GM21423 (cell line): ENCODE results near the gene CNNM1.

Experiments
- ATAC-seq: cut with Tn5 transposase; IDR thresholded peaks from one replicate; pipeline ENCODE4 v1.9.1; 2021; ENCODE audit warnings: mild to moderate bottlenecking, moderate library complexity; ENCODE audit not compliant: unreplicated experiment

The CNNM1 gene

GRCh38 chr10:99329304-99329553, at the start of gene CNNM1:
Gene CNNM1, plus strand, starts transcription at chr10:99329356. Its CDS starts 32 bp downstream, at chr10:99329388.
- ATAC-seq, result peak; percentile 77

GRCh38 chr10:99279626-99280111, 49.5 kb upstream of the CNNM1 start:
- ATAC-seq, result peak; percentile 26

- ATAC-seq, result peak; percentile 85
Observed at GRCh38 chr10:99280472-99280871, 48.7 kb upstream of the CNNM1 start.

GRCh38 chr10:99285881-99286280, 43.3 kb upstream of the CNNM1 start:
- no peak for ATAC-seq

GRCh38 chr10:99290306-99290705, 38.9 kb upstream of the CNNM1 start:
- no peak for ATAC-seq

GRCh38 chr10:99292159-99292558, 37.0 kb upstream of the CNNM1 start:
- no peak for ATAC-seq

GRCh38 chr10:99296605-99297004, 32.6 kb upstream of the CNNM1 start:
- ATAC-seq, result no peak

GRCh38 chr10:99297033-99297432, 32.1 kb upstream of the CNNM1 start:
- ATAC-seq, result no peak

GRCh38 chr10:99303899-99304861, 25.0 kb upstream of the CNNM1 start:
- ATAC-seq, result no peak

- no peak for ATAC-seq
Observed at GRCh38 chr10:99304862-99305229, 24.3 kb upstream of the CNNM1 start.

GRCh38 chr10:99312501-99312900, 16.7 kb upstream of the CNNM1 start:
- ATAC-seq, result no peak

GRCh38 chr10:99315853-99316252, 13.3 kb upstream of the CNNM1 start:
- no peak for ATAC-seq

GRCh38 chr10:99316374-99316773, 12.8 kb upstream of the CNNM1 start:
- no peak for ATAC-seq

GRCh38 chr10:99318048-99318447, 11.1 kb upstream of the CNNM1 start:
- ATAC-seq, result no peak

- no peak for ATAC-seq
Observed at GRCh38 chr10:99318475-99318874, 10.7 kb upstream of the CNNM1 start.

GRCh38 chr10:99325281-99325680, 3.9 kb upstream of the CNNM1 start:
- ATAC-seq, result no peak

GRCh38 chr10:99326871-99327270, 2.3 kb upstream of the CNNM1 start:
- ATAC-seq, result no peak

- ATAC-seq, result no peak
Observed at GRCh38 chr10:99328579-99329303, 415 bp upstream of the CNNM1 start.

GRCh38 chr10:99329554-99330346, 594 bp downstream of the CNNM1 start:
- ATAC-seq, result peak; percentile 31

GRCh38 chr10:99330347-99330924, 1.3 kb downstream of the CNNM1 start:
- no peak for ATAC-seq
